ENCODE results near the gene CEP131.

Gene CEP131

DNA sequence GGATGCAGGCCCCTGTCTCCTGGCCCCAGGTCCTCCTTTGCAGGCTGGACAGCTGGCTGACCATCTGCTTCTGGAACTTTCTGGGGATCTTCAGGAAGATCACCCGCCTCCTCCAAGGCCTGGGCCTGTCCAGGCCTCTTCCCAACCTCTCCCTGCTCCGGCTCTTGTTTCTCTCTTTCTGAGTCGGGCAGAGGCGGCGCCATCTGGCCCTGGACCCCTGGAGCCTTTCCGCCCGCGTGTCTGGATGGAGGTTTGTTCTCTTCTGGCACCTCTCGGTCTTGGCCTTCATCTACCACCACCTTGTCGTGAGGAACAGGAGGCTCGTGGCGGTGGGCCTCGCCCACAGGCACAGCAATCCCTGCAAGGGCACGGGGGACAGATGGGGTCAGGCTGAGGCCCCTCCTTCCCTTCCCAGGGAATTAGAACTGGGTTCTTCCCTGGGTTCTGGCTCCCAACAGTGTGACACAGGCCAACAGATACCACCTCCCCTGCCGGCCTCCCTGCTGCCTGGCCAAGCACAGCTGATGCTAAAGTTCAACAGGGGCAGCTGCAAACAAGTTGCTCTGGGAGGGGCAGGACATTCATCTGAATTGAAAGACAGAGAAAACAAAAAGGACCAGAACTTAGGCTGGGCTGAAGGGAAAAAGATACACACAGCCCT lies 29.7 kb upstream of the CEP131 start:
- FAIRE-seq = no peak
- no peak for DNase-seq (ENCODE audit: insufficient read length, low spot score)
- TF ChIP-seq, protein P1, sequence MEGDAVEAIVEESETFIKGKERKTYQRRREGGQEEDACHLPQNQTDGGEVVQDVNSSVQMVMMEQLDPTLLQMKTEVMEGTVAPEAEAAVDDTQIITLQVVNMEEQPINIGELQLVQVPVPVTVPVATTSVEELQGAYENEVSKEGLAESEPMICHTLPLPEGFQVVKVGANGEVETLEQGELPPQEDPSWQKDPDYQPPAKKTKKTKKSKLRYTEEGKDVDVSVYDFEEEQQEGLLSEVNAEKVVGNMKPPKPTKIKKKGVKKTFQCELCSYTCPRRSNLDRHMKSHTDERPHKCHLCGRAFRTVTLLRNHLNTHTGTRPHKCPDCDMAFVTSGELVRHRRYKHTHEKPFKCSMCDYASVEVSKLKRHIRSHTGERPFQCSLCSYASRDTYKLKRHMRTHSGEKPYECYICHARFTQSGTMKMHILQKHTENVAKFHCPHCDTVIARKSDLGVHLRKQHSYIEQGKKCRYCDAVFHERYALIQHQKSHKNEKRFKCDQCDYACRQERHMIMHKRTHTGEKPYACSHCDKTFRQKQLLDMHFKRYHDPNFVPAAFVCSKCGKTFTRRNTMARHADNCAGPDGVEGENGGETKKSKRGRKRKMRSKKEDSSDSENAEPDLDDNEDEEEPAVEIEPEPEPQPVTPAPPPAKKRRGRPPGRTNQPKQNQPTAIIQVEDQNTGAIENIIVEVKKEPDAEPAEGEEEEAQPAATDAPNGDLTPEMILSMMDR (IDR thresholded peaks at IDR 0.05; ENCODE audit: insufficient read depth, missing control alignments) = no peak

DNA sequence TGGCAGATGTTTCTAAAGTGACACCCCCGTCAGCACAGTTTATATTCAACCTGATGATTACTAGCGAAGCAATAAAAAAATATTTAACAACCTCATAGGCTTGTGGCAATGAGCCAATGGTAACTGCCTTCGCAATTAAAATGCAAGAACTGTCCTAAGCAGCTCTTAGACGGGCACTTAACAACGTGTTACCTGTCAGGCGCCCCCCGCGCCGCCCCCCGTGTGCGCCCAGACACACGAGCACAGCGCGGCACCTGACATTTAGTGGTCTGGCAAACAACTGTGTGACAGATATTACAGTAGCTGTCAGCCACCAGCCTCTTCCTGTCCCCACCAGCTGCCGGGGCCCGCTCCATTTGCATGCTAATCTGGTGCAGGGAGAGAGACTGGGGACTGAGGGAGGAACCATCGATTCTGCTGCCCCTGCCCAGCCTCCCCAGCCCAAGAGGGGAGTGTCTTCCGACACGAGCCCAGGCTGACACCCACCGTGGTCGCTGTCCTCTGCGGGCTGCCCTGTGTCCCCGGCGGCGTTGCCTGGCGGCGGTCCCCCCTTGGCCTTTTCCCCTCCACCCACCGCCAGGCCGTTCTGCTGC lies 29.0 kb upstream of the CEP131 start:
- TF ChIP-seq, protein P1 (IDR thresholded peaks at IDR 0.05; ENCODE audit: insufficient read depth, missing control alignments) = no peak
- no peak for DNase-seq (ENCODE audit: insufficient read length, low spot score)
- FAIRE-seq = no peak

DNA sequence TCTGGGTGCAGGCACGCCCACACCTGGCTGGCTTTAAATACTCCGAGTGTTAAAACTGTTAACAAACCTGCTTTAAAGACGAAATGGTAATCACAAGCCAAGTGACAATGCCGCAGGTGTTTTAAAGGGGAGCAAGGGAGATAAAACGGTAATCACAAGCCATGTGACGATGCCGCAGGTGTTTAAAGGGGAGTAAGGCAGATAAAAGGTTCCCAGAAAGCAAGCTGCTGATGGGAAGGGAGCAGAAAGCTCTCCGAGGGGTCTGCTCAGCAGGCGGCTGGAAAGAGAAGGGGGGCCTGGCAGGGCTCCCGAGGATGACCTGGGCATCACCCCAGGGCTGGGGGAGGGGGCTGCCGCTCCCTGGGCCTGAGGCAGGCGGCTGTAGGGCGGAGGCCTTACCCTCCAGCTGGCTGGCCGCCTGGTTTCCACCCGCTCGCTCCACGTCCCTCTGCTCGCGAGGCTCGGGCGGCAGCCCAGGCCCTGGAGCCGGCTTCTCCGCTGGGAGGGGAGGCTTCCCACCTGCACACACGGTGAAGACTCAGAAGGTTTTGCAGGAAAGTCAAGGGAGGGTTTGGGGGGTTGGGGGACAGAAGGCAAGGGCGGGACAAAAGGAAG lies 28.4 kb upstream of the CEP131 start:
- FAIRE-seq (no peak), DNase-seq (ENCODE audit: insufficient read length, low spot score) (no peak)
- TF ChIP-seq, protein P1 (IDR thresholded peaks at IDR 0.05; ENCODE audit: insufficient read depth, missing control alignments) = no peak

DNA sequence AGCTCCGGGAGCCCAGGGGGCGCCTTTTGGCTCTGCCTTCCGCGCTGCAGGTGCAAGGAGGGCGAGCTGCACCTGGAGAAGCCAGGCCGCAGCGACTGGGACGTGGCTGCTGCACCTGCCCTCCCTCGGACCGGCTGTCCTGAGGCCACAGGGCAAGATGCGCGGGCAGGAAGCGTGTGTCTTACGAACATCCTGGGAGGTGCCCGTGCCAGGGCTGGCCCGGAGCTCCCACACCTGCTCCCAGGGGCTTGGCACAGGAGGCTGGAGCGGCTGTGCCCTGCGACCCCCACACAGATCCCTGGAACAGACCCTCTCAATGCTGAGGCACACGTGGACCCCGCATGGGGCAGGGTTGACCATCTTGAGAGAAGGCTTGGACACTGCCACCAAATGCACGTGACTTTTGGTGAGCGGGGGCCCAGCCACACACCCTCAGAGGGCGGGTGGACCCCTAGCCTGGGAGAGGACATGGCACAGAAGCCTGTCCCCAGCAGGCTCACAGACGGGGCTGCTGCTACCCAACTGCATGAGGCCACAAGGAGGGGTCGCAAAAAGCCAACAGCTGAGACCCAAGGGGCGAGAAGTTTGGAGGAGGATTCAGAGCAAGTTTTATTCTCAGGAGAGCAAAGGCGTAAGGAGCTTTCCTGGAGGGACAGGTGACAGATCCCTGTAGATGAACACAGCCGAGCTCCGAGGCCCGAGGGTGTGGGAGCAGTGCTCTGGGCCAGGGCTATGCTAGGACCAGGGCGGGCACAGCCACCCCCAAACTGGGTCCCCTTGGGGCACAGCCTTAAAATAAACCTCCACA lies 27.7 kb upstream of the CEP131 start:
- TF ChIP-seq, protein P1 (IDR thresholded peaks at IDR 0.05; ENCODE audit: insufficient read depth, missing control alignments) = no peak
- no peak for DNase-seq (ENCODE audit: insufficient read length, low spot score)
- FAIRE-seq = no peak

DNA sequence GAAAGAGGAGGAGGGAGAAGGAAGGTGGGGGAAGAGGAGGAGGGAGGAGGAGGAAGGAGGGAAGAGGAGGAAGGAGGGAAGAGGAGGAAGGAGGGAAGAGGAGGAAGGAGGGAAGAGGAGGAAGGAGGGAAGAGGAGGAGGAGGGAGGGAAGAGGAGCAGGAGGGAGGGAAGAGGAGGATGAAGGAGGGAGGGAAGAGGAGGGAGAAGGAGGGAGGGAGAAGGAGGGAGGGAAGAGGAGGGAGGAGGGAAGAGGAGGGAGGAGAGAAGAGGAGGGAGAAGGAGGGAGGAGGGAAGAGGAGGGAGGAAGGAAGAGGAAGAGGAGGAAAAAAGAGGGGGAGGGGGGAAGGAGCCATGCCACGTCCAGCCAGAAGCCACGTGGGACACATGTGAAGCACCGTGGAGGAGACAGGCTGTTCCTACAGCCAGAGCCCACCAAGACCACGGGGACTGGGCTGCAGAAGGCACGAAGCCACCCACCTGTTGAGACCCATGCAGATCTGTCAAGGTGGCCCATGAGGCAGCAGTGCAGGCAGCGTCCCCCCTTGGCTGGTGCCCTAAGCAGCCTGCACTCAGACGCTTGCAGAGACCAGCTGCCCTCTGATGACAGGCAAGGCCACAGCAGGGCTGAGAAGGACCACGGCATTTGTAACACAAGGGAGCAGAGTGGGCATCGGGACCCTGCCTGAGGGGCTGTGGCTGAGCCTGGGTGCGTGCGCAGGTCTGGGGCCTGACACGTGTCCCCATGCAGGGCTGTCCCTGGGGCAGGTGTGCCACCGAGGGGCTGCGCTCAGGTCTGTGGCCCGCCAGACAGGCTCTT lies 26.7 kb upstream of the CEP131 start:
- no peak for FAIRE-seq
- no peak for DNase-seq (ENCODE audit: insufficient read length, low spot score)
- TF ChIP-seq, protein P1 (IDR thresholded peaks at IDR 0.05; ENCODE audit: insufficient read depth, missing control alignments) = no peak

DNA sequence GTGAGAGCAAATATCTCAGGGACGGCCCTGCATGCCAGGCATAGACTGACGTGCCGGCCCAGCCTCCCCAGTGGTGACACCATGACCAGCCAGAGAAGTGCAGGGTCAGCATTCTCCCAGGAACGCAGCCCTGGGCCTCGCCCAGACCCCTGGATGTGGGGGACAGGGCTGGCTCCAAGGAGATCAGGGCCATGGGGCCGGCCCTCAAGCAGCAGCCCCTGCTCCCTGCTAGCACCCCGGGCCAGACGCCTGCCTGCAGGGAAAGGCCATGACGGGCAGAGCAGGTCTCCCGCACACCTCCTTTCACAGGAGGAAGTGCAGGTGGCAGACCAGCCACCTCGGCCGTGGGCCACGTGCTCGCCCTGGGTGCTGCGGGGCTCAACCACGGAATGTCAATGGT lies 25.9 kb upstream of the CEP131 start:
- DNase-seq (ENCODE audit: insufficient read length, low spot score) = no peak
- TF ChIP-seq, protein P1 (IDR thresholded peaks at IDR 0.05; ENCODE audit: insufficient read depth, missing control alignments) = no peak
- FAIRE-seq = no peak
